ENCODE data around the gene INTS1. TPM values are rescaled to one million over a fixed set of nuclear protein-coding genes. Genes with fewer than 3 reads are reported as not detected.

The INTS1 gene
- total RNA-seq, 4 donors from 2014 or later, result 19.0 to 71.6 (median 23.8) TPM

DNA sequence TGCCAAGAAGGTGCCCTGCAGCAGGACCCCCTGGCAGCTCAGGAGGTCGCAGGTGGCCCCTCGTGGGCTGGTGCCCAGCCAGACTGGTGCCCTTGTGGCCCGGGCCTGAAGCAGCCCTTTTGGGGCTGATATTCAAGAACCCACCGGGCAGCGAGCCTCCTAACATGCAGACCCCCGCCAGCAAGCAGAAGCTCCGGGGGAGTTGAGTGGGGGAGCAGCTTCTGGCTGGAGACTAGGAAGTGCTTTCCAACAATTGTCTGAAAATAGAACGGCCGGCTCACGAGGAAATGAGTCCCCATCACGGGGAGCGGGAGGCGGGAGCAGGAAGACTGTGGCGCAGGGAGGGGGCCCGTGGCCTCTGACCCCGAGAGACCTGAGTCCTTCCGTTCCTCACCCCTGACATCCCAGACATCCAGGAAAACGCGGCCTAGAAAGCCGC lies 9.5 kb upstream of the INTS1 start:
- TF ChIP-seq, protein P1, sequence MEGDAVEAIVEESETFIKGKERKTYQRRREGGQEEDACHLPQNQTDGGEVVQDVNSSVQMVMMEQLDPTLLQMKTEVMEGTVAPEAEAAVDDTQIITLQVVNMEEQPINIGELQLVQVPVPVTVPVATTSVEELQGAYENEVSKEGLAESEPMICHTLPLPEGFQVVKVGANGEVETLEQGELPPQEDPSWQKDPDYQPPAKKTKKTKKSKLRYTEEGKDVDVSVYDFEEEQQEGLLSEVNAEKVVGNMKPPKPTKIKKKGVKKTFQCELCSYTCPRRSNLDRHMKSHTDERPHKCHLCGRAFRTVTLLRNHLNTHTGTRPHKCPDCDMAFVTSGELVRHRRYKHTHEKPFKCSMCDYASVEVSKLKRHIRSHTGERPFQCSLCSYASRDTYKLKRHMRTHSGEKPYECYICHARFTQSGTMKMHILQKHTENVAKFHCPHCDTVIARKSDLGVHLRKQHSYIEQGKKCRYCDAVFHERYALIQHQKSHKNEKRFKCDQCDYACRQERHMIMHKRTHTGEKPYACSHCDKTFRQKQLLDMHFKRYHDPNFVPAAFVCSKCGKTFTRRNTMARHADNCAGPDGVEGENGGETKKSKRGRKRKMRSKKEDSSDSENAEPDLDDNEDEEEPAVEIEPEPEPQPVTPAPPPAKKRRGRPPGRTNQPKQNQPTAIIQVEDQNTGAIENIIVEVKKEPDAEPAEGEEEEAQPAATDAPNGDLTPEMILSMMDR (IDR thresholded peaks at IDR 0.05; ENCODE audit: low read depth), result no peak

DNA sequence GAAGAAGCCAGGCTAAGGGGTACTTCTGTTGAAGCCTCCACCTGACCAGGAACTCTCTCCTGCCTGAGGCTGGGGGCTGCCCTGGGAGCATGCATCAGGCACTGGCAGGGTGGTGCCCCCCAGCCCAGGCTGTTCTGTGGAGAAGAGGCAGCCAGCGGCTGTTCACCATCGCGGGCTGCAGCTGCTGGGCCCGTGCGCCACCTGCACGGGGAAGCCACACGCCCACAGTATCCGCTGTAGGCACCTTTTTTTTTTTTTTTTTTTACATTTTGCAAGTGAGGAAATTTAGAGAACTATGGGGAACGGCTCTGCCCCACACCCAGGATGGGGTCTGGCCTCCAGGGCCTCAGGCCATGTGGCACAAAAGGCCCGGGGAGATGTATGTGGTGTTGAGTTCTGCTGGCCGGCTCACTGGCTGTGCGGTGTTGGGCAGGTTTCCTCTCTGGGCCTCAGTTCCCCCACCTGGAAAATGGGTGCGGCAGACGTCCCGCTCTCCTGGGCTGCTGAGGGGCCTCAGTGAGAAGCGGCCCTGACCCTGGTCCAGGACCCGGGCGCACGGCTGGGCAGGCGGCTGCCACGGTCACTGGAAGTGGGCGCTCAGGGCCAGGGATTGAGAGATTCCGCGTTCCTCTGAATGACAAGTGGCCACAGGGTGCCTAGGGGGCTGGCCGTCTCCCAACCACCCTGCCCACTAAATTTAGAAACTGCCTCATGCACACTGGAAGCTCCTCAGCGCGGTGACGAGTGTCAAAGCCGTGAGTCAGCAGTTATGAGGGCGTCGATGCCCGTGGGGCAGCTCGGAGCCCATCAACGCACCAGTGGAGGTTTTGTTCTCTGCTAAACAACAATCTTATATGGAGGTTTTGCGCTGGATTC lies 8.8 kb upstream of the INTS1 start:
- TF ChIP-seq, protein P1 (IDR thresholded peaks at IDR 0.05; ENCODE audit: low read depth), result no peak

DNA sequence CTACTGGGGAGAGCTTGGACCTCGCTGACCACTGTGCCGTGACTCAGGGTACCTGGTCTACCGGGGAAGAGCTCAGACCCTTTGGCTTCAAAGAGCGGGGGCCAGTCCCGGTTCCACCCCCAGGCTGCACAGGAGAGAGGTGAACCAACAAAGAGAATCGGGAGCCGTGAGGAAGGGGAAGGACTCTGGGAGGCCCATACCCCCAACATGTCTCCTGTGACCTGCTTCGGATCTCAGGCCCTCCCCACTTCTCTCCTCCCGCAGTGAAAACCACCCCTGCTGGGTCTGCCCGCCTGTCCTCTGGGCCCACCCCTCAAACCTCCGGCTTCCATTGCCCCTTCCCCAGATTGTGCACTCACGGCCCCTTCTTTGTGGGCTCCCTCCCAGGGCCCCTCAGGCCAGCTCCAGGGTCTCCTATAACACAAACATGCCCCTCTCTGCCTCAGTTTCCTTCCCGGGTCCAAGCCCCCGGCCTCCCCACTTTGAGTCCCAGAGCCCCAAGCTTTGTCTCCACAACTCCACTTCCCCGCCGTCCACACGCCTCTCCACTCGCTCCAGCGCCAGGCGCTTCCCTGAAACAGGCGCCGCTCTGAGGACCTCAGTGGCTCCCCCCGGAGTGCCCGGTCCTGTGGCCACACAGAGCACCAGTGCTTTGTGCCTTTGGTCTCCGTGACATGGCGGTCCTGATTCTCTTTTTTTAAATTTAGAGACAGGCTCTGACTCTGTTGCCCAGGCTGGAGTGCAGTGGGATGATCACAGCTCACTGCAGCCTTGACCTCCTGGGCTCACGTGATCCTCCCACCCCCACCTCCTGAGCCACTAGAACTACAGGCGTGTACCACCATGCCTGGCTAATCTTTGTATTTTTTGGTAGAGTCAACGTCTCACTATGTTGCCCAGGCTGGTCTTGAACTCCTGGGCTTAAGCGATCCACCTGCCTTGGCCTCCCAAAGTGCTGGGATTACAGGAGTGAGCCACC lies 7.5 kb upstream of the INTS1 start:
- TF ChIP-seq, protein P1 (IDR thresholded peaks at IDR 0.05; ENCODE audit: low read depth), result no peak

DNA sequence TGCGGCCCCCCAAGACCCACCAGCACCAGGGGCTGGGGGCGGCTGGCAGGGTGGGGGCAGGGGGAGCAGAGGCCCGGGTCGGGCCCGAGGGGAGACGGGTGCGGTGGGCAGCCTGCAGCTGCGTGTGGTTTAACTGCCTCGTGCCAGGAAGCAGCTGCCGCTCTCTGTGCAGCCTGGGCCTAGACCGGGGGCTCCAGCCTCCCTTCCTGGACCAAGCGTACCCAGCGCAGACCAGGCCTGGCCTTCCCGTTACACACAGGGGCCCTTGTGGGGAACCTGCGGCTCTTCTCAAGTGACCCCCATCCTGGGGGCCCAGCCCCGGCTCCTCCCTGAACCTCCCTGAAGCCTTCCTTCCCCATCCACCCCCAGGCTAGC lies 6.6 kb upstream of the INTS1 start:
- TF ChIP-seq, protein P1 (IDR thresholded peaks at IDR 0.05; ENCODE audit: low read depth), result no peak

DNA sequence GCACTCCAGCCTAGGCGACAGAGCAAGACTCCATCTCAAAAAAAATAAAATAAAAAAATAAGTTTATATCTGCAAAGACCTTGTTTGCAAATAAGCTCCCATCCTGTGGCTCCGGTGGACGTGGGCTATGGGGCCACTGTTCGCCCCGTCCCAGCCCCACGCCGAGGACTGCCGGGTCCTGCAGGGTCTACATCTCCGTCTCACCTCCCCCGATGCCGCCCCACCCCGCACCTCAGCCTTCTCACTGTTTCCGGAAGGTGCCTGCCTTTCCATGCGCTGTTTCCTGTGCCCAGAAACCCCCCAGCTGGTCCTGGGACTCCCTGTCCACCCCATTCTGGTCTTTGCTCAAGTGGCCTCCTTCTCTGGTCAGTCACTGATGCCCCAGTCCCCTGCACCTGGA lies 5.0 kb upstream of the INTS1 start:
- TF ChIP-seq, protein P1 (IDR thresholded peaks at IDR 0.05; ENCODE audit: low read depth), result no peak

DNA sequence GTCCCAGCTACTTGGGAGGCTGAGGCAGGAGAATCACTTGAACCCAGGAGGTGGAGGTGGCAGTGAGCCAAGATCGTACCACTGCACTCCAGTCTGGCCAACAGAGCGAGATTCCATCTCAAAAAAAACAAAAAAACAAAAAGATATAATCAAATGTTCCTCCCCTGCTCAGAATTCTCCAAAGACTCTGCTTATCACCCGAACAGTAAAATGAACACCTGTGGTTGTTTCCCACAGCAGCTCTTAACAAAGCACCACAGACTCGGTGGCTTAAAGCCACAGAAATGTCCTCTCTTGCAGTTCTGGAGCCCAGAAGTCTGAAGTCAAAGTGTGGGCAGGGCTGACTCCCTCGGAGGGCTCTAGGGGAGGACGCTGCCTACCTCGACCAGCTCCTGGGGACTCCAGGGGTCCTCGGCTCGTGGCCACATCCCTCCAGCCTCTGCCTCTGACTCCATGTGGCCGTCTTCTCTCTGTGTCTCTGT lies 4.1 kb upstream of the INTS1 start:
- TF ChIP-seq, protein P1 (IDR thresholded peaks at IDR 0.05; ENCODE audit: low read depth), result no peak

All from subcutaneous adipose tissue (tissue), 4 donors.